B cell (primary cell): ENCODE measurements around the gene ADA. TPM values are rescaled to one million over a fixed set of nuclear protein-coding genes. Genes with fewer than 3 reads are reported as not detected.

Source experiments
- ATAC-seq: fragments of 200-7000 bp; cut with Tn5 transposase; one replicate; pipeline ENCODE4 v1.10.0; 2021; ENCODE audit warnings: low read depth, mild to moderate bottlenecking, moderate number of reproducible peaks, moderate library complexity
- CTCF ChIA-PET: fragments of 350-600 bp; sonication (Branson Sonifier 250); formaldehyde crosslinking; loops from one replicate; lab custom pipeline; 2021; ENCODE audit warnings: antibody characterized with exemption, inconsistent platforms; lab: Charles Lee
- POLR2A ChIA-PET: fragments of 350-600 bp; sonication (Branson Sonifier 250); formaldehyde crosslinking; loops from one replicate; lab custom pipeline; 2021; ENCODE audit warnings: antibody characterized with exemption; lab: Charles Lee
- DNase-seq: peaks from one replicate; pipeline ENCODE4 v3.0.0; 2013
- H2AFZ ChIP-seq: 2 replicates; pipeline ENCODE4 v1.6.1; 2012; ENCODE audit warnings: mild to moderate bottlenecking, low read depth, low read length; ENCODE audit not compliant: insufficient read depth, poor library complexity, severe bottlenecking
- H3K27ac ChIP-seq, 2 donors: 1 replicate in 1 of 2; 2 replicates in 1 of 2; pipeline ENCODE4 v1.5.1; 2012 to 2013; ENCODE audit warnings: low read length in 2 of 2, mild to moderate bottlenecking in 2 of 2, moderate library complexity in 1 of 2
- H3K27me3 ChIP-seq, 4 experiments: fragments of 200-600 bp in 1 of 4; sonication (generic) in 1 of 4; replicated peaks in 1 of 4; 1 replicate in 2 of 4; 2 replicates in 2 of 4; pipeline versions ENCODE4 v1.6.1 to v1.7.0; 2013 to 2016; ENCODE audit warnings: low read length in 3 of 4, mild to moderate bottlenecking in 2 of 4, mixed read lengths in 1 of 4, moderate library complexity in 1 of 4; ENCODE audit not compliant: insufficient read depth in 4 of 4, control insufficient read depth in 3 of 4; ENCODE audit errors: control extremely low read depth in 1 of 4
- H3K36me3 ChIP-seq, 2 experiments: replicated peaks in 1 of 2; 1 replicate in 1 of 2; 2 replicates in 1 of 2; pipeline versions ENCODE4 v1.6.1 to v1.7.1; 2013; ENCODE audit warnings: low read length in 1 of 2; ENCODE audit not compliant: insufficient read depth in 2 of 2, control insufficient read depth in 1 of 2; ENCODE audit errors: control extremely low read depth in 1 of 2, extremely low read depth in 1 of 2
- H3K4me1 ChIP-seq, 2 donors: fragments of 200-600 bp in 1 of 2; sonication (generic) in 1 of 2; 1 replicate in 1 of 2; 2 replicates in 1 of 2; pipeline versions ENCODE4 v1.5.1 to v1.6.1; 2013 to 2017; ENCODE audit warnings: low read length in 2 of 2; ENCODE audit not compliant: control insufficient read depth in 2 of 2, insufficient read depth in 2 of 2
- H3K4me2 ChIP-seq: replicated peaks from 2 replicates; pipeline ENCODE3; 2012; ENCODE audit warnings: mild to moderate bottlenecking, low read depth, low read length; ENCODE audit not compliant: poor library complexity, severe bottlenecking
- H3K4me3 ChIP-seq, 5 experiments: fragments of 200-600 bp in 1 of 5; sonication (generic) in 1 of 5; 1 replicate in 3 of 5; 2 replicates in 2 of 5; pipeline versions ENCODE4 v1.5.1 to v1.7.0; 2011 to 2016; ENCODE audit warnings: low read length in 4 of 5, mild to moderate bottlenecking in 4 of 5, low read depth in 2 of 5, control low read depth in 1 of 5, moderate library complexity in 1 of 5; ENCODE audit not compliant: insufficient read depth in 1 of 5; ENCODE audit errors: control extremely low read depth in 1 of 5, extremely low read depth in 1 of 5
- H3K79me2 ChIP-seq: fragments of 200-600 bp; sonication (generic); one replicate; pipeline ENCODE4 v1.6.0; 2016; ENCODE audit warnings: low read length; ENCODE audit not compliant: control insufficient read depth, insufficient read depth
- H3K9ac ChIP-seq: fragments of 200-600 bp; sonication (generic); 2 replicates; pipeline ENCODE4 v1.6.1; 2017; ENCODE audit warnings: mild to moderate bottlenecking, low read length, moderate library complexity
- H3K9me3 ChIP-seq, 3 donors: one replicate each; pipeline versions ENCODE4 v1.6.1 to v1.7.1; 2013; ENCODE audit warnings: low read length in 2 of 3; ENCODE audit not compliant: control insufficient read depth in 2 of 3, insufficient read depth in 1 of 3; ENCODE audit errors: control extremely low read depth in 1 of 3
- H4K20me1 ChIP-seq: 2 replicates; pipeline ENCODE4 v1.6.0; 2012; ENCODE audit warnings: mild to moderate bottlenecking, low read length; ENCODE audit not compliant: insufficient read depth, control insufficient read depth, poor library complexity, severe bottlenecking
- H3K27ac Mint-ChIP-seq: one replicate; pipeline ENCODE4 v1.8.0; 2021; ENCODE audit warnings: mixed read lengths
- H3K27me3 Mint-ChIP-seq: one replicate; pipeline ENCODE4 v1.8.0; 2021; ENCODE audit warnings: mixed read lengths
- H3K4me1 Mint-ChIP-seq: one replicate; pipeline ENCODE4 v1.8.0; 2021; ENCODE audit warnings: mixed read lengths
- H3K4me3 Mint-ChIP-seq: one replicate; pipeline ENCODE4 v1.8.0; 2021; ENCODE audit warnings: mixed read lengths
- H3K9me3 Mint-ChIP-seq: one replicate; pipeline ENCODE4 v1.8.0; 2022; ENCODE audit warnings: mixed read lengths; ENCODE audit not compliant: insufficient read depth
- EZH2 ChIP-seq: IDR thresholded peaks from 2 replicates; pipeline ENCODE4 v1.6.1; 2012; ENCODE audit warnings: borderline replicate concordance, low read depth, mild to moderate bottlenecking, moderate library complexity, low read length; ENCODE audit not compliant: insufficient read depth, poor library complexity, severe bottlenecking
- WGBS: methylation state at CpG from one replicate; pipeline ENCODE4 v1.1.5; 2013; ENCODE audit warnings: missing lambda C conversion rate; ENCODE audit not compliant: insufficient coverage; 5-methylcytosine and 5-hydroxymethylcytosine counted together
- intact Hi-C: fragments of 100-400 bp; cut with micrococcal nuclease; formaldehyde crosslinking; loops from one replicate; pipeline ENCODE4 v1.10.0; 2022
- polyA plus RNA-seq: library from polyadenylated mRNA; depleted of rRNA; stranded (reverse); fragments of >200 nt; gene quantifications from 2 replicates; pipeline ENCODE4 v1.2.3, GENCODE V29; 2012
- total RNA-seq, 2 donors: library from RNA; stranded (reverse); fragments of 120-200 nt in 1 of 2; gene quantifications; 1 replicate in 1 of 2; 2 replicates in 1 of 2; pipeline versions ENCODE4 v1.2.3 to v1.2.4, GENCODE V29; 2013 to 2022
- TF ChIP-seq, protein P1 (sequence below): fragments of 200-600 bp; IDR thresholded peaks from one replicate; pipeline ENCODE4 v1.8.0; 2022; ENCODE audit warnings: antibody characterized with exemption, mild to moderate bottlenecking

The ADA gene
- total and polyA plus RNA-seq, 2 donors (not counting 1 experiment from before 2014, with no cell fraction given): 10.0 to 34.2 TPM

DNA sequence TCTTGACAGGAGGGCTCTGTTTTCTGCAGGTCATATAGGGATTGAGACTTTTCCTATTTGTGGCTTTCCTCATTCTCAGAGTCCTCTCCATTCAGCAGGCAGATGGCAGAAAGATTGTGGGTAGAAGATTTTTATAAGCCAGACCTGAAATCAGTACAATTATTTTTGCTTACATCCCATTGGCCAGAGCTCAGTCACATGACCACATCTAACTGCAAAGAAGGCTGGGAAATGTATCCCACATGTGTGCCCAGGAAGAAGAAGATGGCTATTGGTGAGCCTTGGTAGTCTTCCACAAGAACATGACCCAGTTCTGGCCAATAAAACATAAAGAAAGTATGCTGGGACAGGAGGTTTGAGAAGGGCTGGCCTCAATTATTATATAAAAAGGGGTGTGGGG is 42.1 kb upstream of the ADA start:
- Histone ChIP-seq H3K36me3 (no peaks in the 10 kb centered on the region), H3K9me3 (no peaks in the 10 kb centered on the region), H2AFZ (no peak overlapping the region), H3K4me1 (no peaks in the 10 kb centered on the region), H3K9ac (no peak overlapping the region), H3K4me2 (no peak overlapping the region), H4K20me1 (no peaks in the 10 kb centered on the region), H3K27me3 (no peaks in the 10 kb centered on the region), H3K4me3 (no peak overlapping the region), H3K79me2 (no peaks in the 10 kb centered on the region), H3K27ac (no peak overlapping the region)
- POLR2A ChIA-PET: no interaction called here
- Mint-ChIP-seq H3K4me3 (no peak overlapping the region), H3K9me3 (no peaks in the 10 kb centered on the region), H3K27ac (no peak overlapping the region), H3K27me3 (no peaks in the 10 kb centered on the region), H3K4me1 (peaks cover 11% of the 10 kb centered on the region)
- intact Hi-C loops: no loop called here
- CTCF ChIA-PET: interaction anchor here (1.9 kb wide), 2 partner anchors 9 to 11 kb away, joined by 5 to 6 read pairs; no protein-coding TSS in a partner anchor
- no peak for ATAC-seq
- TF ChIP-seq, protein P1, sequence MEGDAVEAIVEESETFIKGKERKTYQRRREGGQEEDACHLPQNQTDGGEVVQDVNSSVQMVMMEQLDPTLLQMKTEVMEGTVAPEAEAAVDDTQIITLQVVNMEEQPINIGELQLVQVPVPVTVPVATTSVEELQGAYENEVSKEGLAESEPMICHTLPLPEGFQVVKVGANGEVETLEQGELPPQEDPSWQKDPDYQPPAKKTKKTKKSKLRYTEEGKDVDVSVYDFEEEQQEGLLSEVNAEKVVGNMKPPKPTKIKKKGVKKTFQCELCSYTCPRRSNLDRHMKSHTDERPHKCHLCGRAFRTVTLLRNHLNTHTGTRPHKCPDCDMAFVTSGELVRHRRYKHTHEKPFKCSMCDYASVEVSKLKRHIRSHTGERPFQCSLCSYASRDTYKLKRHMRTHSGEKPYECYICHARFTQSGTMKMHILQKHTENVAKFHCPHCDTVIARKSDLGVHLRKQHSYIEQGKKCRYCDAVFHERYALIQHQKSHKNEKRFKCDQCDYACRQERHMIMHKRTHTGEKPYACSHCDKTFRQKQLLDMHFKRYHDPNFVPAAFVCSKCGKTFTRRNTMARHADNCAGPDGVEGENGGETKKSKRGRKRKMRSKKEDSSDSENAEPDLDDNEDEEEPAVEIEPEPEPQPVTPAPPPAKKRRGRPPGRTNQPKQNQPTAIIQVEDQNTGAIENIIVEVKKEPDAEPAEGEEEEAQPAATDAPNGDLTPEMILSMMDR: no peak
- no peak for TF ChIP-seq EZH2
- no peak for DNase-seq

DNA sequence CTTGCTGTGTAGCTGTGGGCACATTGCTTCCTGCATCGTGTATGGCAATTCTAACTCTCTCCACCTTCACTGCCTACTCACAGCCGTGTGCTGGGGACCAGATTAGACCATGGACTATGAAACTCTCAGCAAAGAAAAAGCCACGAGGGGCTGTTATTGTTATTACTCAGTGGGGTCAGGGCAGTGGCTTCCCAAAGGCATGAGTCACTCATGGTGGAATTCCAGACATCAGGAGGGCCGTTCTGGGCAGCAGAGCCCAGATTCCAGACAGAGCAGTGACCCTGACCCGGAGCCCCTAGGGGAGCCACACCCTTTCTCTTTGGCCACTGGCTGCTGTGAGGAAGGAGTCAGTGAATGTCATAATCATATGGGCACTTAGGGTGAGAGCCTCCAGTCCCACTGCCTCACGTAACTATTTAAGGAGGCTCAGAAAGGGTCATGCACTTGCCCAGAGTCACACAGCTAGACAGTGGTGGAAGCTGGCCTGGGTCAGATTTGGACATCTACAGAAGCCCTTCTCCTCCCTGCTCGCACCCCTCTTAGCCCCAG is 41.5 kb upstream of the ADA start:
- no peaks in the 10 kb centered on the region for H3K27me3 Mint-ChIP-seq
- Histone ChIP-seq H2AFZ (no peak overlapping the region), H3K27ac (no peak overlapping the region), H3K36me3 (no peaks in the 10 kb centered on the region), H4K20me1 (no peaks in the 10 kb centered on the region), H3K4me1 (no peaks in the 10 kb centered on the region), H3K4me2 (no peak overlapping the region), H3K9me3 (no peaks in the 10 kb centered on the region), H3K27me3 (no peaks in the 10 kb centered on the region), H3K4me3 (no peak overlapping the region), H3K79me2 (no peaks in the 10 kb centered on the region), H3K9ac (no peak overlapping the region)
- peaks cover 11% of the 10 kb centered on the region for H3K4me1 Mint-ChIP-seq
- H3K9me3 Mint-ChIP-seq: no peaks in the 10 kb centered on the region
- WGBS: 78% methylated on average over 5 of the region's 7 CpGs
- ATAC-seq (no peak), DNase-seq (no peak)
- no peak overlapping the region for H3K27ac Mint-ChIP-seq
- CTCF ChIA-PET: interaction anchor here (0.7 to 1.9 kb wide), 3 partner anchors 8 to 83 kb away, joined by 3 to 6 read pairs (median 5); no protein-coding TSS in a partner anchor
- no peak overlapping the region for H3K4me3 Mint-ChIP-seq
- TF ChIP-seq, protein P1: no peak
- TF ChIP-seq EZH2: no peak
- POLR2A ChIA-PET: no interaction called here
- intact Hi-C loops: no loop called here
